ENCODE measurements around the gene CENPT. TPM values are rescaled to one million over a fixed set of nuclear protein-coding genes. Genes with fewer than 3 reads are reported as not detected.

Gene CENPT
- total RNA-seq, 1 donor from 2014 or later, result 80.6 TPM

GRCh38 chr16:67822511-67822910, 25.0 kb downstream of the CENPT start:
- Mint-ChIP-seq H3K4me1 (ENCODE audit: low read depth) (no peaks in the 10 kb centered on the region), H3K9me3 (ENCODE audit: low read depth) (no peaks in the 10 kb centered on the region), H3K27me3 (no peaks in the 10 kb centered on the region), H3K27ac (no peak overlapping the region), H3K4me3 (ENCODE audit: low read depth) (no peak overlapping the region), H3K36me3 (ENCODE audit: insufficient read depth) (peaks cover 3% of the 10 kb centered on the region)
- no peak for TF ChIP-seq CTCF (IDR thresholded peaks at IDR 0.05; ENCODE audit: unreplicated experiment)
- no peak for DNase-seq (ENCODE audit: low spot score, unreplicated experiment)

GRCh38 chr16:67820608-67821259, 26.8 kb downstream of the CENPT start:
- TF ChIP-seq CTCF (IDR thresholded peaks at IDR 0.05; ENCODE audit: unreplicated experiment), result no peak
- no peaks in the 10 kb centered on the region for H3K4me1 Mint-ChIP-seq (ENCODE audit: low read depth)
- H3K9me3 Mint-ChIP-seq (ENCODE audit: low read depth), result no peaks in the 10 kb centered on the region
- H3K27ac Mint-ChIP-seq, result no peak overlapping the region
- no peak for DNase-seq (ENCODE audit: low spot score, unreplicated experiment)
- H3K4me3 Mint-ChIP-seq (ENCODE audit: low read depth), result no peak overlapping the region
- H3K36me3 Mint-ChIP-seq (ENCODE audit: insufficient read depth), result peaks cover 2% of the 10 kb centered on the region
- no peaks in the 10 kb centered on the region for H3K27me3 Mint-ChIP-seq

GRCh38 chr16:67814567-67814966, 32.9 kb downstream of the CENPT start:
- DNase-seq (ENCODE audit: low spot score, unreplicated experiment), result no peak
- H3K27ac Mint-ChIP-seq, result no peak overlapping the region
- no peaks in the 10 kb centered on the region for H3K36me3 Mint-ChIP-seq (ENCODE audit: insufficient read depth)
- no peaks in the 10 kb centered on the region for H3K4me1 Mint-ChIP-seq (ENCODE audit: low read depth)
- H3K9me3 Mint-ChIP-seq (ENCODE audit: low read depth), result no peaks in the 10 kb centered on the region
- no peak for TF ChIP-seq CTCF (IDR thresholded peaks at IDR 0.05; ENCODE audit: unreplicated experiment)
- no peak overlapping the region for H3K4me3 Mint-ChIP-seq (ENCODE audit: low read depth)
- H3K27me3 Mint-ChIP-seq, result no peaks in the 10 kb centered on the region

GRCh38 chr16:67811899-67812298, 35.6 kb downstream of the CENPT start:
- Mint-ChIP-seq H3K36me3 (ENCODE audit: insufficient read depth) (no peaks in the 10 kb centered on the region), H3K27me3 (no peaks in the 10 kb centered on the region), H3K4me1 (ENCODE audit: low read depth) (peaks cover 2% of the 10 kb centered on the region), H3K27ac (no peak overlapping the region), H3K4me3 (ENCODE audit: low read depth) (no peak overlapping the region), H3K9me3 (ENCODE audit: low read depth) (no peaks in the 10 kb centered on the region)
- no peak for TF ChIP-seq CTCF (IDR thresholded peaks at IDR 0.05; ENCODE audit: unreplicated experiment)
- DNase-seq (ENCODE audit: low spot score, unreplicated experiment), result no peak

GRCh38 chr16:67807148-67807682, 40.3 kb downstream of the CENPT start:
- no peaks in the 10 kb centered on the region for H3K27me3 Mint-ChIP-seq
- H3K9me3 Mint-ChIP-seq (ENCODE audit: low read depth), result no peaks in the 10 kb centered on the region
- H3K36me3 Mint-ChIP-seq (ENCODE audit: insufficient read depth), result peaks cover 6% of the 10 kb centered on the region
- peak overlapping the region; percentile 94 for H3K4me3 Mint-ChIP-seq (ENCODE audit: low read depth)
- no peak for TF ChIP-seq CTCF (IDR thresholded peaks at IDR 0.05; ENCODE audit: unreplicated experiment)
- no peak for DNase-seq (ENCODE audit: low spot score, unreplicated experiment)
- H3K27ac Mint-ChIP-seq, result peak overlapping the region; percentile 96
- peaks cover 13% of the 10 kb centered on the region for H3K4me1 Mint-ChIP-seq (ENCODE audit: low read depth)
